Activated naive CD8-positive, alpha-beta T cell treated with anti-CD3 and anti-CD28 coated beads for 36 hours (primary cell): ENCODE results near the gene CHST1. TPM values are rescaled to one million over a fixed set of nuclear protein-coding genes. Genes with fewer than 3 reads are reported as not detected.

Experiments
- DNase-seq: peaks from one replicate; pipeline ENCODE4 v3.0.0; 2021
- H3K27ac Mint-ChIP-seq: one replicate; pipeline ENCODE4 v1.8.0; 2022; ENCODE audit warnings: mild to moderate bottlenecking, moderate library complexity, mixed read lengths
- H3K27me3 Mint-ChIP-seq: one replicate; pipeline ENCODE4 v1.8.0; 2022; ENCODE audit warnings: mild to moderate bottlenecking, mixed read lengths
- H3K36me3 Mint-ChIP-seq: one replicate; pipeline ENCODE4 v1.8.0; 2021; ENCODE audit warnings: mild to moderate bottlenecking, mixed read lengths
- H3K4me1 Mint-ChIP-seq: one replicate; pipeline ENCODE4 v1.8.0; 2021; ENCODE audit warnings: mixed read lengths
- H3K4me3 Mint-ChIP-seq: one replicate; pipeline ENCODE4 v1.8.0; 2022; ENCODE audit warnings: mild to moderate bottlenecking, moderate library complexity, mixed read lengths
- H3K9me3 Mint-ChIP-seq: one replicate; pipeline ENCODE4 v1.8.0; 2022; ENCODE audit warnings: mixed read lengths
- total RNA-seq, 2 experiments: library from RNA; stranded (reverse); gene quantifications; one replicate each; pipeline ENCODE4 v1.2.3, GENCODE V29; 2021

The CHST1 gene
- total RNA-seq, 2 experiments from 2014 or later, result not detected

DNA sequence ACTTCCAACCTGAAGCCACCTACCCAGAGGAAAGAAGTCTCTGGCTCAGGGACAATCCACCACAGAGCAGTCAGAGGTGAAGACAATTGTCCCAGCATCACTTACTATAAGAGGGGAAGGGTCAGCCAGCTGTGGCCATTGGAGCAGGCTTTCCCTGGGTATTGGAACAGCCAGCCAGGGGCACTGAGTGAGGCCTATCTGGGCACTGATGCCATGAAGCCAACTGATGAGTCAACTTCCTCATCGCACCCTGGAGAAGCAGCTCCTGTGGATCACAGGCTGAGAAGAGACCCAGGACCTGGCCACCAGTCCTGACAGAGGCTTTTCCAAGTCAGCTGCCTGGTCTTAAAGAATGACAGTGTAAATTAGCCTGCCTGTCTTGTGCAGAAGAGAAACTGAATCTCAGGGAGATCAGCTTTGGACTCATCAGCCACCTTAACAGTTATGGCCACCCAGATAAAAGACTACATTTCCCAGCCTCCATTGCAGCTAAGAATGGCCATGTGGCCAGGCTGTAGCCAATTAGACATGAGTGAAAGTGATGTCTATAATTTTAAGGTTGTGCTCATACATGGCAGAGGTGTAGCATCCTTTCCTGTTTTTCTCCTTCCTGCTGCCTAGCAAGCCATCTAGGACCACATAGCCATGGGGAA lies 19.0 kb downstream of the CHST1 start:
- Mint-ChIP-seq H3K36me3 (no peaks in the 10 kb centered on the region), H3K4me3 (no peak overlapping the region), H3K9me3 (no peaks in the 10 kb centered on the region)

DNA sequence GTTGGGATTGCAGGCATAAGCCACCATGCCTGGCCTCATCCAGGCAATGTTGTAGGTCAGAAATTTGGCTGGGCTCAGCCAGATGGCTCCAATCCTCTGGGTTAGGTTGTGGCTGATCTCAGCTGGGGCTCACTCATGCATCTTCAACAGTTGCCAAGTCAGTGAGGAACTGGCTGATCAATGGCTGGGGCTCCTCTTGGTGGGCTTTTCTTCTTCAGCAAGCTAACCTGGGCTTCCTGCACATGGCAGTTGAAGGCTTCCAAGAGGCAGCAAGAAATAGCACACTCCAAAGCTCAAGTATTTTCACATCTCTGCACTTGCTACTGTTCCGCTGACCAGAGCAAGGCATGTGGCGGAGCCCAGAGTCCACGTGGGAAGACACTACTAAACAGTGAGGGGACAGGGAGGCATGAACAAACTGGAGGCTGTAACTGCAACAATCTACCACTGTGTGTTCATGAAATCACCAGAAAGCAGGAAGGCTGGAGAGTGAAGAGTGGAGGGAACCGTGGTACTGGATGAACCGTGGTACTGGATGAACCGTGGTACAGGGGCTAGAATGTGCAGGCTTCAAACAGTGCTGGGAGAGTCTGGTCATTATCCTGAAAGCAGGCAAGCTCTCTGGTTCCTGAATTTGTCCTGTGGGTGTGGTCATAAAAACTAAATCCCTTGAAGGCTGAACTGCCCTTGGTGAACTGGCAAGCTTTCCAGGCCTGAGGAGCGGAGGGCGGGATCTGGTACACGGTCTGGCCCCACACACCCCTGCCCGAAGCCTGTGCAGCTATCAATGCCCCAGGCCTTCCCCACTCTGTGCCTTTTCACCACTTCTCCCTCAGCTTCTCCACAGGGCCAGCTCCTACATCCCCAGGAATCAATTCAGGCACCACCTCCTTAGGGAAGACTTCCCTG lies 20.2 kb downstream of the CHST1 start:
- DNase-seq, result no peak
- Mint-ChIP-seq H3K9me3 (no peaks in the 10 kb centered on the region), H3K4me1 (peaks cover 5% of the 10 kb centered on the region), H3K4me3 (no peak overlapping the region), H3K36me3 (no peaks in the 10 kb centered on the region), H3K27ac (no peak overlapping the region), H3K27me3 (peaks cover 36% of the 10 kb centered on the region)

More for the DNA sequence above, 19.0 kb downstream of the CHST1 start:
- DNase-seq, result no peak
- peaks cover 5% of the 10 kb centered on the region for H3K4me1 Mint-ChIP-seq
- peaks cover 42% of the 10 kb centered on the region for H3K27me3 Mint-ChIP-seq
- no peak overlapping the region for H3K27ac Mint-ChIP-seq

DNA sequence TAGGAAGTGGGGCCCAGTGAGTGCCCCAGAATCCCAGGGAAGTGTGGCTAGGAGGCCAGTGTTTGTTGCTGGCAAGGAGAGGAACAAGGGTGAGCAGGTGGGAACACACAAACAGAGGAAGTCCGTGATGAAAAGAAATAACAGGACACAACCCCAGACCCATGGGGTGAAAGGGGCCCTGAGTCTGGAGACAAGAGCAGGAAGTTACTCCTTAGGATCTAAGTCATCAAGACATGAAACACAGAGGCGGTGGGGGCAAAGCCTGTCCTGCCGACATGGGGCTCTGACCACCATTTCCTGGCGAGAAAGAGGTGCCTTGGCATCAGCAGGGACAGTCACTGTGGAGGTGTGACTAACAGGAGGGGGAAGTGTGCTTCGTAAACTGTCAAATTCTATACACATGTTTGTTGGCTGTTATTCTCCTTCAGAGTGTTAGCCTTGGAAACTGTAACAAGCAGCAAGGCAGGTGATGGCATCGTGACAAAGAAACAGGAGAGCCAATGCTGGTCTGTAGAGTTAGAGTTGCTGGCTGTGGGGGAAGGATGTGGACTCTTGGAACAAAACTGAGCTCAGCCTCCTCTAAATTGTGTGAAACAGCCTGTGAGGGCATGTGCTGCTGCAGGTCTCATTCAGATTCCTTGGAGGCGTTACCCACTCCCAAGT lies 21.7 kb downstream of the CHST1 start:
- DNase-seq, result no peak
- Mint-ChIP-seq H3K27me3 (peaks cover 44% of the 10 kb centered on the region), H3K4me1 (peaks cover 5% of the 10 kb centered on the region), H3K4me3 (no peak overlapping the region), H3K27ac (no peak overlapping the region), H3K36me3 (no peaks in the 10 kb centered on the region), H3K9me3 (peaks cover under 1% of the 10 kb centered on the region)

DNA sequence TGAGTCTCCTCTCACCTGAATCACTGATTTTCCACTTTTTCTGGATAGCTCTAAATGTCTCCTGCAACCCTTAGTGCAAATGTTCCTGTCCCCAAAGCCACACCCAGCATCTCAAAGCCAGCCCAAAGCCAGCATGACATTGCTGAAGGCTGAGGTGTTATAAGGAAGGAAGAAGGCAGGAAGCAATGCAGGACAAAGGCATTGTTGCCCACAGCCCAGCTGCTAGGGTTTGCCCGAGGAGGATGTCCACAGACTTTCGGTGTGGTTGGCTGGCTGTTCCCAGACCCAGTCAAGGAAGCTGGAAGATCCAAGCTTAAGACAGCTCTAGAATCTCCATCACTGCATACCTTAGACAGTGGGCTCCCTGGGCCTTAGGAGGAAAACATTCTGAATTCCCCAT lies 23.5 kb downstream of the CHST1 start:
- peaks cover 44% of the 10 kb centered on the region for H3K27me3 Mint-ChIP-seq
- H3K27ac Mint-ChIP-seq, result no peak overlapping the region
- no peak overlapping the region for H3K4me3 Mint-ChIP-seq
- H3K9me3 Mint-ChIP-seq, result peaks cover 3% of the 10 kb centered on the region
- H3K4me1 Mint-ChIP-seq, result no peaks in the 10 kb centered on the region
- no peaks in the 10 kb centered on the region for H3K36me3 Mint-ChIP-seq
- no peak for DNase-seq

- Mint-ChIP-seq H3K4me1 (no peaks in the 10 kb centered on the region), H3K9me3 (peaks cover 3% of the 10 kb centered on the region), H3K4me3 (no peak overlapping the region), H3K36me3 (no peaks in the 10 kb centered on the region), H3K27ac (no peak overlapping the region), H3K27me3 (peaks cover 38% of the 10 kb centered on the region)
- DNase-seq, result no peak
These were observed 27.4 kb downstream of the CHST1 start for GRCh38 chr11:45638051-45638450.

GRCh38 chr11:45635907-45636306 lies 29.5 kb downstream of the CHST1 start:
- Mint-ChIP-seq H3K27me3 (peaks cover 32% of the 10 kb centered on the region), H3K4me3 (no peak overlapping the region), H3K36me3 (no peaks in the 10 kb centered on the region), H3K4me1 (no peaks in the 10 kb centered on the region), H3K9me3 (peaks cover 4% of the 10 kb centered on the region), H3K27ac (no peak overlapping the region)
- DNase-seq, result no peak

DNA sequence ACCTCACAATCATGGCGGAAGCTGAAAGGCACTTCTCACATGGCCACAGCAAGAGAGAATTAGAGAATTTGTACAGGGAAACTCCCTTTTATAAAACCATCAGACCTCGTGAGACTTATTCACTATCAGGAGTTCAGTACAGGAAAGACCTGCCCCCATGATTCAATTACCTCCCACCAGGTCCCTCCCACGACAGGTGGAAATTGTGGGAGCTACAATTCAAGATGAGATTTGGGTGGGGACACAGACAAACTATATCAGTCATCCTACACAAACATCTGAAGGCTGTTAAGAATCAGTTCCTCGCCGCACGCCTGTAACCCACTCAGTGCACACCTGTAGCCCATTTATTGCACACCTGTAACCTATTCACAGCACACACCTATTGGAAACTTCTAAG lies 39.8 kb downstream of the CHST1 start:
- H3K9me3 Mint-ChIP-seq, result no peaks in the 10 kb centered on the region
- peaks cover 64% of the 10 kb centered on the region for H3K27me3 Mint-ChIP-seq
- no peak for DNase-seq
- no peak overlapping the region for H3K27ac Mint-ChIP-seq
- H3K4me3 Mint-ChIP-seq, result no peak overlapping the region
- no peaks in the 10 kb centered on the region for H3K36me3 Mint-ChIP-seq
- H3K4me1 Mint-ChIP-seq, result no peaks in the 10 kb centered on the region

GRCh38 chr11:45624095-45624494 lies 41.3 kb downstream of the CHST1 start:
- no peak for DNase-seq
- H3K9me3 Mint-ChIP-seq, result no peaks in the 10 kb centered on the region
- no peaks in the 10 kb centered on the region for H3K4me1 Mint-ChIP-seq
- H3K27me3 Mint-ChIP-seq, result peaks cover 65% of the 10 kb centered on the region
- no peak overlapping the region for H3K27ac Mint-ChIP-seq
- no peaks in the 10 kb centered on the region for H3K36me3 Mint-ChIP-seq
- H3K4me3 Mint-ChIP-seq, result no peak overlapping the region

DNA sequence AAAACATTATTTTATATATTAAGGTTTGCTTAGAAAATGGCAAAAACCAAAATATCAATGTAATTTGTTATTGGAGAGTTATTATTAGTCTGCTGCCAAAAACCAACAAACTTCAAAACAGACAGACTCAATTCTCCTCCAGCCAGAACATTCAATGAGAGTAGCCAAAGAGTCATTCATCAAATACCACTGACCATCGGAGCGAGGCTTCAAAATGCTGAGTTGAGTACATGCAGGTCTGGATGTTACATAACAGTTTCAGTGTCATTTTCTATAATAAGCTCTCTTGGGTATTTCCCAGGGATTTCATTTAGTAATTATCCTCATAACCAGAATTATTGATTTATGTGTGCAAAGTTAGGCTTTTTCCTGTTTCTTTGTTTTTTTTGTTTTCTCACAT lies 42.6 kb downstream of the CHST1 start:
- no peak for DNase-seq
- H3K27me3 Mint-ChIP-seq, result peaks cover 57% of the 10 kb centered on the region
- no peaks in the 10 kb centered on the region for H3K36me3 Mint-ChIP-seq
- H3K9me3 Mint-ChIP-seq, result no peaks in the 10 kb centered on the region
- H3K27ac Mint-ChIP-seq, result no peak overlapping the region
- H3K4me3 Mint-ChIP-seq, result no peak overlapping the region
- no peaks in the 10 kb centered on the region for H3K4me1 Mint-ChIP-seq

DNA sequence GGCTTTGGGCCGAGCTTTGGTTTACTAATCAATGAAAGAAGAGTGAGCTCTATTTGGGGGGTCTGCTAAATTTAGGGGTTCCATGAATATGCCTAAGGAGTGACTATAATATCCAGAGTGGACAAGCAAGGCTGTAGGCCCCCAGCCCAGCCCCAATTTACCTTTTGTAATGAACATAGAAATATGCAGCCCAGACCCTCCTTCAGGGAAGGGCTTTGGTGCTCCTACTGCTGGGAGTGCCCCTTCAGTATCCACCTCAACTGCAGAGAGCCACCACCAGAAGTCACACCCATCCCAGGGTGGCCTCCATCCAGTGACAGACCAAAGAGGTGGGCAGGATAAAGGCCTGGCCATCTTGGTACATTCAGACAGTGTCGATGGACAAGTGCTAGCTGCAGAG lies 43.1 kb downstream of the CHST1 start:
- Mint-ChIP-seq H3K9me3 (no peaks in the 10 kb centered on the region), H3K27me3 (peaks cover 57% of the 10 kb centered on the region), H3K36me3 (no peaks in the 10 kb centered on the region), H3K4me3 (no peak overlapping the region), H3K4me1 (no peaks in the 10 kb centered on the region), H3K27ac (no peak overlapping the region)
- DNase-seq, result no peak

- DNase-seq, result no peak
- Mint-ChIP-seq H3K4me1 (no peaks in the 10 kb centered on the region), H3K36me3 (no peaks in the 10 kb centered on the region), H3K4me3 (no peak overlapping the region), H3K9me3 (no peaks in the 10 kb centered on the region), H3K27ac (no peak overlapping the region), H3K27me3 (peaks cover 51% of the 10 kb centered on the region)
These were observed 43.8 kb downstream of the CHST1 start for GRCh38 chr11:45621588-45621987.

GRCh38 chr11:45620243-45620642 lies 45.2 kb downstream of the CHST1 start:
- no peaks in the 10 kb centered on the region for H3K9me3 Mint-ChIP-seq
- H3K27ac Mint-ChIP-seq, result no peak overlapping the region
- peaks cover 44% of the 10 kb centered on the region for H3K27me3 Mint-ChIP-seq
- DNase-seq, result no peak
- no peaks in the 10 kb centered on the region for H3K4me1 Mint-ChIP-seq
- H3K4me3 Mint-ChIP-seq, result no peak overlapping the region
- H3K36me3 Mint-ChIP-seq, result no peaks in the 10 kb centered on the region

DNA sequence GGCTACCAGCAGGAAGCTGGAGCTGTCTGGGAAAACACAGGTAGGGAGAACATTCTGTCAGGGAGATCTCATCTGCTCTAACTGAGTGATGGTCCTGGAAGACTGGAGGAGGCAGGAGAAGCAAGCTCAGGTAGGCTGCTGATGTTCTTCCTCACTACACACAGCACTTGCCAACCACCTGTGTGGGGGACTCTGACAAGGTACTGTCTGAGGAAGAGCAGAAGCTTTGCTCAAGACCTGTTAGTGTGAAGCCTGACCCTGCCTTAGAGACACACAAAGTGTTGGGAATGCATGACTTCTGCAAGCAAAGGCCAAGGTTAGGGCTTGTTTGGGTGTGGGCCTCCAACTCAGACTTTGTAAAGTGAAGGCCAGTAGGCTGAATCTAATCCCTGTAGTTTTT lies 46.5 kb downstream of the CHST1 start:
- Mint-ChIP-seq H3K27ac (no peak overlapping the region), H3K27me3 (peaks cover 38% of the 10 kb centered on the region), H3K36me3 (no peaks in the 10 kb centered on the region), H3K9me3 (no peaks in the 10 kb centered on the region), H3K4me3 (no peak overlapping the region), H3K4me1 (no peaks in the 10 kb centered on the region)
- no peak for DNase-seq

DNA sequence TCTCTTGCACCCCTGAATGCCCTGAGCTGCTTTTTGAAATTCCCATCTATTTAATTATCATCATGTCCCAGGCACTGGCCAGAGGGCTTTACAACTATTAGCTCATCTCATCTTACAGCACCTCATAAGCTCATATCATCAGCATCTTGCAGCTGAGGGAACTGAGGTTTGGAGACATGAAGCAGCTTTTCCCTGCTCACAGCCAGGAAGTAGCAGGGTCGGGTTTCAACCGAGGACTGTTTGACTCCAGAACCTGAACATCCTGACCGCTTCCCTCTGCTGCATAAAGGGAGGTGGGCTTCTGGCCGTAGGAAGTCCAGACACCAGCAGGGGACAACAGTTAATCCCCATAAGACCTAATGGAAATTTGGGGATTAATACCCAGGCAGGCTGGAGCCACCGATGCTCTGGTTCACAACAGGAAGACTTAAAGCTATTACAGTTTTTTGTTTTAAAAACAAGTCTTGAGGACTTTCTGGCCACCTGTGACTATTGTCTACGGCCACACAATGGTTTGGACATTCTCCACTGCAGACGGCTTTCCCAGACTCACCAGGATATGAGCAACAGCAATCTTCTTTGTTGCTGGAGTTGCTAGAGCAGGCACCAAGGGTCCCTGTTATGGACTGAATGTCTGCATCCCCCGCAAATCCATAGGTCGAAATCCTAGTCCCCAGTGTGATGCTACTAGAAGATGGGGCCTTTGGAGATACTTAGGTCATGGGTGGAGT lies 47.4 kb downstream of the CHST1 start:
- no peak overlapping the region for H3K4me3 Mint-ChIP-seq

More for the DNA sequence above, 47.4 kb downstream of the CHST1 start:
- no peaks in the 10 kb centered on the region for H3K4me1 Mint-ChIP-seq
- no peak for DNase-seq
- no peaks in the 10 kb centered on the region for H3K36me3 Mint-ChIP-seq
- peaks cover 33% of the 10 kb centered on the region for H3K27me3 Mint-ChIP-seq
- no peak overlapping the region for H3K27ac Mint-ChIP-seq
- H3K9me3 Mint-ChIP-seq, result no peaks in the 10 kb centered on the region
